Neural crest cell (in vitro differentiated cells): ENCODE data around the gene BSG. TPM values are rescaled to one million over a fixed set of nuclear protein-coding genes. Genes with fewer than 3 reads are reported as not detected.
A peak's percentile ranks its signal among the peaks of the same experiment; 100 is the strongest.

ENCODE experiments used
- DNase-seq: peaks from one replicate; pipeline ENCODE4 v3.0.0; 2021; ENCODE audit warnings: low read depth, mixed read lengths, low spot score
- H3K27ac Mint-ChIP-seq: one replicate; pipeline ENCODE4 v1.8.0; 2021; ENCODE audit warnings: mild to moderate bottlenecking, mixed read lengths; ENCODE audit not compliant: unreplicated experiment
- H3K27me3 Mint-ChIP-seq: 2 replicates; pipeline ENCODE4 v1.8.0; 2021; ENCODE audit warnings: low read depth, mild to moderate bottlenecking, mixed read lengths
- H3K36me3 Mint-ChIP-seq: 2 replicates; pipeline ENCODE4 v1.8.0; 2021; ENCODE audit warnings: low read depth, mild to moderate bottlenecking, mixed read lengths
- H3K4me1 Mint-ChIP-seq: 2 replicates; pipeline ENCODE4 v1.8.0; 2021; ENCODE audit warnings: mixed read lengths
- H3K4me3 Mint-ChIP-seq: one replicate; pipeline ENCODE4 v1.8.0; 2021; ENCODE audit warnings: mild to moderate bottlenecking, mixed read lengths
- H3K9me3 Mint-ChIP-seq: 2 replicates; pipeline ENCODE4 v1.8.0; 2021; ENCODE audit warnings: mixed read lengths
- total RNA-seq: library from RNA; stranded (reverse); gene quantifications from 2 replicates; pipeline ENCODE4 v1.2.1, GENCODE V29; 2021
- TF ChIP-seq, protein P1 (sequence below): fragments of 200-600 bp; sonication (generic); conservative IDR thresholded peaks from 2 replicates; pipeline ENCODE4 v1.5.0; 2021; ENCODE audit warnings: antibody characterized with exemption, mild to moderate bottlenecking

The BSG gene
- total RNA-seq, 1 donor from 2014 or later: 613 TPM

GRCh38 chr19:576768-577438, 4.5 kb downstream of the BSG start:
- TF ChIP-seq, protein P1, sequence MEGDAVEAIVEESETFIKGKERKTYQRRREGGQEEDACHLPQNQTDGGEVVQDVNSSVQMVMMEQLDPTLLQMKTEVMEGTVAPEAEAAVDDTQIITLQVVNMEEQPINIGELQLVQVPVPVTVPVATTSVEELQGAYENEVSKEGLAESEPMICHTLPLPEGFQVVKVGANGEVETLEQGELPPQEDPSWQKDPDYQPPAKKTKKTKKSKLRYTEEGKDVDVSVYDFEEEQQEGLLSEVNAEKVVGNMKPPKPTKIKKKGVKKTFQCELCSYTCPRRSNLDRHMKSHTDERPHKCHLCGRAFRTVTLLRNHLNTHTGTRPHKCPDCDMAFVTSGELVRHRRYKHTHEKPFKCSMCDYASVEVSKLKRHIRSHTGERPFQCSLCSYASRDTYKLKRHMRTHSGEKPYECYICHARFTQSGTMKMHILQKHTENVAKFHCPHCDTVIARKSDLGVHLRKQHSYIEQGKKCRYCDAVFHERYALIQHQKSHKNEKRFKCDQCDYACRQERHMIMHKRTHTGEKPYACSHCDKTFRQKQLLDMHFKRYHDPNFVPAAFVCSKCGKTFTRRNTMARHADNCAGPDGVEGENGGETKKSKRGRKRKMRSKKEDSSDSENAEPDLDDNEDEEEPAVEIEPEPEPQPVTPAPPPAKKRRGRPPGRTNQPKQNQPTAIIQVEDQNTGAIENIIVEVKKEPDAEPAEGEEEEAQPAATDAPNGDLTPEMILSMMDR: no peak
- H3K27me3 Mint-ChIP-seq: peaks cover 3% of the 10 kb centered on the region
- peak overlapping the region; percentile 61 for H3K4me3 Mint-ChIP-seq
- H3K36me3 Mint-ChIP-seq: peaks cover 4% of the 10 kb centered on the region
- no peaks in the 10 kb centered on the region for H3K9me3 Mint-ChIP-seq
- peaks cover 20% of the 10 kb centered on the region for H3K4me1 Mint-ChIP-seq
- H3K27ac Mint-ChIP-seq: no peak overlapping the region
- DNase-seq: no peak

DNA sequence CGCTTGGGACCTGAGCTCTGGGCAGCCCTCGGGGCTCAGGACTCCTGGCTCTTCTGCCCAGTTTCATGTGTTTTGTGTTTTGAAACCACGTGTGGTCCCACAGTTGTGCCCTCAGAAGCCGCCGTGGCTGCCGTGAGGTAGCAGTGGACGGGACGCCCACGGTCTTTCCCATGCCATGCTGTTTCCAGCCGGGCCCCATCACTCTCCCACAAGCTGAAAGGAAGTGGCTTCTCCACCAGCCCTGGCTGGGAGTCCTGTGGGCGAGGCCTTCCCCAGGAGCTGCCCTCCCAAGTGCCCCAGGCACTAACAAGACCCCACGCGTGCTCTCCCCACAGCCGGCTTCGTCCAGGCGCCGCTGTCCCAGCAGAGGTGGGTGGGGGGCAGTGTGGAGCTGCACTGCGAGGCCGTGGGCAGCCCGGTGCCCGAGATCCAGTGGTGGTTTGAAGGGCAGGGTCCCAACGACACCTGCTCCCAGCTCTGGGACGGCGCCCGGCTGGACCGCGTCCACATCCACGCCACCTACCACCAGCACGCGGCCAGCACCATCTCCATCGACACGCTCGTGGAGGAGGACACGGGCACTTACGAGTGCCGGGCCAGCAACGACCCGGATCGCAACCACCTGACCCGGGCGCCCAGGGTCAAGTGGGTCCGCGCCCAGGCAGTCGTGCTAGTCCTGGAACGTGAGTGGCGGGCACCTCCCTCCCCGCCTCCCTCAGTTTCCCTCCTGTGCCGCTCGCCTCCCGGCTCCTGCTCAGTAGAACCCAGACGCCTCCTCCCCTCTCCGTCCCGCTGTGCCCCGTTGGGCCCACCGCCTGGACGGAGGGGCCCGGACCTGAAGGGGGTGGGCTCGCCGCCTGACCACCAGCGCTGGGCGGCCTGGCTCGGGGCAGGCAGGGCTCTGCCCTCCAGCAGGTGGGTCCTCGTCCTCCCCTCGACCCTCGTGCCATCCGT, 5.3 kb downstream of the BSG start:
- no peak for DNase-seq
- Mint-ChIP-seq H3K27ac (no peak overlapping the region), H3K4me3 (peak overlapping the region; percentile 61), H3K27me3 (no peaks in the 10 kb centered on the region), H3K9me3 (no peaks in the 10 kb centered on the region), H3K4me1 (peaks cover 16% of the 10 kb centered on the region), H3K36me3 (peaks cover 4% of the 10 kb centered on the region)
- TF ChIP-seq, protein P1: no peak

DNA sequence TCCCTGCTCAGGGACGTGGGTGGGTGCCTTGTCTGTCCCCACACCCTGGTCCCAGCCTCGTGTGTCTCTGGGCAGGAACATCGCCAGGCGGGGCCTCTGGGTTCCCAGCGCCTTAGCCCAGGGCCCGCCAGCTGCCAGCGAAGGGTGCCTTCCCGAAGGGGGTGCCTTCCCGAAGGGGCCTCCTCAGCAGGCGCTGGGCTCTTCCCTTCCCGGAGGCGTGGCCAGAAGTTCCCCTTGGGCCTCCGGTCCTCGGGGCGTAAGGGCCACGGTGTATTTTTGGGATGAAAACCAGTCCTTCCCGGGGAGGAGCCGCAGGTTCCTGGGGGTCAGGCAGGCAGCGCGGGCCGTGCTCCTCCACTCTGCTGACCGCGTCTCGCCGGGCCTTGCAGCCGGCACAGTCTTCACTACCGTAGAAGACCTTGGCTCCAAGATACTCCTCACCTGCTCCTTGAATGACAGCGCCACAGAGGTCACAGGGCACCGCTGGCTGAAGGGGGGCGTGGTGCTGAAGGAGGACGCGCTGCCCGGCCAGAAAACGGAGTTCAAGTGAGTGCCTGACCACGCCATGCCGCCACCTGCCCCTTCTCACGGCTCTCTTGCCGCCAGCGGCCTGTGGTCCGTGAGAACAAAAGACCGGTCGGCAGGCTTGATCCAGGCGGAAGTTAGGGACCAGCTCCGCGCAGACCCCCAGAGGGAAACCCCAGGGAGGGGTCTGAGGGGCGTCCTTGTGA, 6.9 kb downstream of the BSG start:
- no peak for DNase-seq
- TF ChIP-seq, protein P1: no peak
- peaks cover 13% of the 10 kb centered on the region for H3K4me1 Mint-ChIP-seq
- H3K27ac Mint-ChIP-seq: no peak overlapping the region
- H3K4me3 Mint-ChIP-seq: peak overlapping the region; percentile 27
- H3K27me3 Mint-ChIP-seq: peaks cover 3% of the 10 kb centered on the region
- H3K9me3 Mint-ChIP-seq: no peaks in the 10 kb centered on the region
- H3K36me3 Mint-ChIP-seq: no peaks in the 10 kb centered on the region

DNA sequence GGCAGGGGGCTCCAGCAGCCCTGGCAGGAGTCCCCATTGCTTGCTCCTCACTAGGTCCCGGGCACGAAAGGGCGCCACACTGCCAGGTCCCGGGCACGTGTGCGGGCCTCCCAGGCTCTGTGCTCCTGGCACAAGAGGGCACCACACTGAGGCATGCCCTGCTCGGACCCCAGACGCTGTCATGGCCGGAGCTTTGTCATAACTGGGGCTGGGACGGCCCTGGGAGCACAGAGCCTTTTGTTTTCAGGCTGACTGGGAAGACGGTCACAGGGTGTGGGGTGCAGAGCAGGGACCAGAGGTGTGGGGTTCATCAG, 7.4 kb downstream of the BSG start:
- DNase-seq: no peak
- H3K27ac Mint-ChIP-seq: no peak overlapping the region
- peaks cover 3% of the 10 kb centered on the region for H3K27me3 Mint-ChIP-seq
- no peaks in the 10 kb centered on the region for H3K9me3 Mint-ChIP-seq
- H3K4me1 Mint-ChIP-seq: peaks cover 8% of the 10 kb centered on the region
- no peak overlapping the region for H3K4me3 Mint-ChIP-seq
- TF ChIP-seq, protein P1: no peak
- H3K36me3 Mint-ChIP-seq: no peaks in the 10 kb centered on the region

GRCh38 chr19:580274-580835, 8.0 kb downstream of the BSG start:
- Mint-ChIP-seq H3K9me3 (no peaks in the 10 kb centered on the region), H3K36me3 (no peaks in the 10 kb centered on the region), H3K27ac (no peak overlapping the region), H3K4me1 (peaks cover 8% of the 10 kb centered on the region), H3K27me3 (peaks cover 6% of the 10 kb centered on the region), H3K4me3 (no peak overlapping the region)
- TF ChIP-seq, protein P1: no peak
- DNase-seq: no peak
